Testis (tissue), 2 donors: ENCODE data around the gene SLC9A9.

Experiments
- POLR2A ChIP-seq: fragments of 450-650 bp; IDR thresholded peaks from one replicate; pipeline ENCODE4 v1.6.1; 2017; ENCODE audit warnings: antibody characterized with exemption, mild to moderate bottlenecking, moderate library complexity
- TF ChIP-seq, protein P1 (sequence below), 3 experiments: fragments of 450-650 bp in 2 of 3; fragments of 200-600 bp in 1 of 3; sonication (generic) in 1 of 3; IDR thresholded peaks; one replicate each; pipeline ENCODE4 v1.5.1; 2016 to 2019; ENCODE audit warnings: antibody characterized with exemption in 3 of 3, mild to moderate bottlenecking in 2 of 3, moderate library complexity in 1 of 3

DNA sequence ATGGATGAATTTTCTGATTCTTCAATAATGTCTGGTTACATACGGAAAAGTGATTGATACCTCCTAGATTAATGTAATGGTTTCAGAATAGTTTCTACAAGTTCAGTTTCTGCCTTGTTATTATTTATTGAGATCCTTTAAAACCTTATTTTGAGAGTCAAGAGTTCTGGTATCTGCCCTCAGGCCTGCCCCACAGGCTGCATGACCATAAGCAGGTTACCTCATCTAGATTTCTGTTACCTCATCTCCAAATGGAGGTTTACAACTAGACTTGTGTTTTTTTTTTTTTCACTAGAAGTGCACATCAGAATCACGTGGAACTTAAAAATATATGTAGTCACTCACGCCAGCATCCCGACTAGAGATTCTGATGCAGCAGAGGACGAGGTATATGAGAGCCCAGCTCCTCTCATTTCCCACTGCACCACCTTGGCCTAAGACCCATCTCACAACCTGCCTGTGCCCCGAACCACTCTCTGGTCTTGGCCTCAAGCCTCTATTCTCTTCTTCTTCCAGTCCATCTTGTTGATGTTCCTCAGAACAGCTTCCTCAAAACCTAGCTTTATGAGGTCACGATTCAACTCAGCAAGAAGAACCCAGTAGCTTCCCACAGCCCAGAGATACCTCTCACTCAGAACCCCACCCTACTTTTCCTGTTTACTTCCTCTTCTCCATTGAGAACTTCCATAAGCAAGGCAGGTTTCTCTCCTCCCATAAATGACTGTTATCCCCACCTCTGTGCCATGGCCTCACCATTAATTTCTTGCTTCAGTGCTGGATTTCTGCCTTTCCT lies 375.3 kb downstream of the SLC9A9 start:
- TF ChIP-seq, protein P1, sequence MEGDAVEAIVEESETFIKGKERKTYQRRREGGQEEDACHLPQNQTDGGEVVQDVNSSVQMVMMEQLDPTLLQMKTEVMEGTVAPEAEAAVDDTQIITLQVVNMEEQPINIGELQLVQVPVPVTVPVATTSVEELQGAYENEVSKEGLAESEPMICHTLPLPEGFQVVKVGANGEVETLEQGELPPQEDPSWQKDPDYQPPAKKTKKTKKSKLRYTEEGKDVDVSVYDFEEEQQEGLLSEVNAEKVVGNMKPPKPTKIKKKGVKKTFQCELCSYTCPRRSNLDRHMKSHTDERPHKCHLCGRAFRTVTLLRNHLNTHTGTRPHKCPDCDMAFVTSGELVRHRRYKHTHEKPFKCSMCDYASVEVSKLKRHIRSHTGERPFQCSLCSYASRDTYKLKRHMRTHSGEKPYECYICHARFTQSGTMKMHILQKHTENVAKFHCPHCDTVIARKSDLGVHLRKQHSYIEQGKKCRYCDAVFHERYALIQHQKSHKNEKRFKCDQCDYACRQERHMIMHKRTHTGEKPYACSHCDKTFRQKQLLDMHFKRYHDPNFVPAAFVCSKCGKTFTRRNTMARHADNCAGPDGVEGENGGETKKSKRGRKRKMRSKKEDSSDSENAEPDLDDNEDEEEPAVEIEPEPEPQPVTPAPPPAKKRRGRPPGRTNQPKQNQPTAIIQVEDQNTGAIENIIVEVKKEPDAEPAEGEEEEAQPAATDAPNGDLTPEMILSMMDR (IDR thresholded peaks at IDR 0.05) = no peak
- TF ChIP-seq POLR2A = no peak
